HEK293T (cell line): ENCODE measurements around the gene DND1.

Experiments used
- ARNT ChIP-seq: fragments of 450-650 bp; IDR thresholded peaks from 2 replicates; pipeline ENCODE4 v1.6.1; 2017; ENCODE audit warnings: mild to moderate bottlenecking
- CTBP1 ChIP-seq: fragments of 450-650 bp; IDR thresholded peaks from 2 replicates; pipeline ENCODE4 v1.6.1; 2016; ENCODE audit warnings: borderline replicate concordance
- FOXK2 ChIP-seq: fragments of 450-650 bp; IDR thresholded peaks from 2 replicates; pipeline ENCODE4 v1.6.1; 2016; ENCODE audit warnings: mild to moderate bottlenecking
- LEF1 ChIP-seq: fragments of 450-650 bp; IDR thresholded peaks from 2 replicates; pipeline ENCODE4 v1.6.1; 2017; ENCODE audit warnings: mild to moderate bottlenecking, borderline replicate concordance
- NFRKB ChIP-seq: fragments of 450-650 bp; IDR thresholded peaks from 2 replicates; pipeline ENCODE4 v1.6.1; 2016; ENCODE audit warnings: mild to moderate bottlenecking, moderate library complexity
- SP1 ChIP-seq: fragments of 450-650 bp; IDR thresholded peaks from 2 replicates; pipeline ENCODE4 v1.6.1; 2017
- SUZ12 ChIP-seq: fragments of 450-650 bp; IDR thresholded peaks from 2 replicates; pipeline ENCODE4 v1.6.1; 2016; ENCODE audit warnings: mild to moderate bottlenecking

GRCh38 chr5:140642718-140643117 is 30.7 kb downstream of the DND1 start:
- no peak for TF ChIP-seq LEF1
- TF ChIP-seq ARNT: no peak
- TF ChIP-seq CTBP1: no peak
- TF ChIP-seq NFRKB: no peak
- no peak for TF ChIP-seq SUZ12
- TF ChIP-seq FOXK2: no peak
- TF ChIP-seq SP1: no peak
